Measurements from ENCODE around the gene SCGB2B2.
A peak's percentile ranks its signal among the peaks of the same experiment; 100 is the strongest.

The SCGB2B2 gene, protein sequence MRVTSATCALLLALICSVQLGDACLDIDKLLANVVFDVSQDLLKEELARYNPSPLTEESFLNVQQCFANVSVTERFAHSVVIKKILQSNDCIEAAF

GRCh38 chr19:34676697-34677385 lies at the start of gene SCGB2B2:
SCGB2B2 (minus strand) TSS chr19:34677159; CDS start chr19:34594563, 82,596 bp downstream.
- Histone ChIP-seq H3K27ac (ENCODE audit: poor library complexity, severe bottlenecking) (peak within 1 kb of the TSS; percentile 68), H3K27me3 (ENCODE audit: insufficient read depth, poor library complexity, severe bottlenecking) (no peaks in the 10 kb centered on the region), H3K36me3 (ENCODE audit: low read depth) (peaks cover 35% of the 10 kb centered on the region), H3K4me1 (ENCODE audit: insufficient read depth, poor library complexity, severe bottlenecking) (peaks cover 8% of the 10 kb centered on the region), H3K9me3 (ENCODE audit: severe bottlenecking) (peaks cover 8% of the 10 kb centered on the region), H3K4me3 (ENCODE audit: severe bottlenecking) (peak within 1 kb of the TSS; percentile 67)
- peak; percentile 72 for DNase-seq (ENCODE audit: low spot score)
- peak; percentile 74 for ATAC-seq (ENCODE audit: low read depth)
- no peak for TF ChIP-seq CTCF (IDR thresholded peaks at IDR 0.05; ENCODE audit: poor library complexity, severe bottlenecking)

- Histone ChIP-seq H3K27me3 (ENCODE audit: insufficient read depth, poor library complexity, severe bottlenecking) (no peaks in the 10 kb centered on the region), H3K4me1 (ENCODE audit: insufficient read depth, poor library complexity, severe bottlenecking) (no peaks in the 10 kb centered on the region), H3K4me3 (ENCODE audit: severe bottlenecking) (no peak overlapping the region), H3K27ac (ENCODE audit: poor library complexity, severe bottlenecking) (no peak overlapping the region), H3K36me3 (ENCODE audit: low read depth) (no peaks in the 10 kb centered on the region), H3K9me3 (ENCODE audit: severe bottlenecking) (no peaks in the 10 kb centered on the region)
- no peak for TF ChIP-seq CTCF (IDR thresholded peaks at IDR 0.05; ENCODE audit: poor library complexity, severe bottlenecking)
- no peak for DNase-seq (ENCODE audit: low spot score)
- ATAC-seq (ENCODE audit: low read depth), result no peak
Measured at GRCh38 chr19:34725400-34725799, 48.4 kb upstream of the SCGB2B2 start.

DNA sequence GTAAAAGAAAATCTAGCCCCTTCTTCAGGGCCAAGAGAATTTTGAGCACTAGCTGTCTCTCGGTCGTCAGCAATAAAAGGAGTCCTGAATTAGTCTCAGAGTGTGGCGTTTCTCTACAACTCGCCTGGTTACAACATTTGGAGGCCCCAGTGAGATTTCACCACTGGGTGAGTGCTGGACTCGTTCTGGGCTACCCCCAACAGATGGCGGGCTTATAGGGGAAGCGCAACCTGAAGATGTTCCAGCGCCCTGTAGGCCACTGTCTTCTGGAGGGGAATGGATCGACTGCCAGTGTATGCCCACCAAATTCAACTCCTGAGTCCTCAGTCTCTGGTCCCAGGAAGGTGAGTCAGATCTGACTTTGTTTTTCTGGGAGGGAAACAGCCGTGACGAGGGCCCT lies 45.4 kb upstream of the SCGB2B2 start:
- ATAC-seq (ENCODE audit: low read depth), result no peak

GRCh38 chr19:34715357-34715756 lies 38.4 kb upstream of the SCGB2B2 start:
- no peaks in the 10 kb centered on the region for H3K36me3 ChIP-seq (ENCODE audit: low read depth)
- no peak overlapping the region for H3K27ac ChIP-seq (ENCODE audit: poor library complexity, severe bottlenecking)
- no peaks in the 10 kb centered on the region for H3K4me1 ChIP-seq (ENCODE audit: insufficient read depth, poor library complexity, severe bottlenecking)
- ATAC-seq (ENCODE audit: low read depth) (no peak), DNase-seq (ENCODE audit: low spot score) (no peak)
- peaks cover 4% of the 10 kb centered on the region for H3K9me3 ChIP-seq (ENCODE audit: severe bottlenecking)
- H3K27me3 ChIP-seq (ENCODE audit: insufficient read depth, poor library complexity, severe bottlenecking), result no peaks in the 10 kb centered on the region
- H3K4me3 ChIP-seq (ENCODE audit: severe bottlenecking), result no peak overlapping the region
- no peak for TF ChIP-seq CTCF (IDR thresholded peaks at IDR 0.05; ENCODE audit: poor library complexity, severe bottlenecking)

More for the DNA sequence above, 45.4 kb upstream of the SCGB2B2 start:
- Histone ChIP-seq H3K27me3 (ENCODE audit: insufficient read depth, poor library complexity, severe bottlenecking) (no peaks in the 10 kb centered on the region), H3K27ac (ENCODE audit: poor library complexity, severe bottlenecking) (no peak overlapping the region), H3K9me3 (ENCODE audit: severe bottlenecking) (no peaks in the 10 kb centered on the region), H3K4me3 (ENCODE audit: severe bottlenecking) (no peak overlapping the region), H3K36me3 (ENCODE audit: low read depth) (no peaks in the 10 kb centered on the region), H3K4me1 (ENCODE audit: insufficient read depth, poor library complexity, severe bottlenecking) (no peaks in the 10 kb centered on the region)
- no peak for DNase-seq (ENCODE audit: low spot score)
- no peak for TF ChIP-seq CTCF (IDR thresholded peaks at IDR 0.05; ENCODE audit: poor library complexity, severe bottlenecking)

- no peaks in the 10 kb centered on the region for H3K27me3 ChIP-seq (ENCODE audit: insufficient read depth, poor library complexity, severe bottlenecking)
- ATAC-seq (ENCODE audit: low read depth) (no peak), DNase-seq (ENCODE audit: low spot score) (no peak)
- no peak overlapping the region for H3K27ac ChIP-seq (ENCODE audit: poor library complexity, severe bottlenecking)
- no peaks in the 10 kb centered on the region for H3K4me1 ChIP-seq (ENCODE audit: insufficient read depth, poor library complexity, severe bottlenecking)
- H3K9me3 ChIP-seq (ENCODE audit: severe bottlenecking), result peaks cover 4% of the 10 kb centered on the region
- H3K36me3 ChIP-seq (ENCODE audit: low read depth), result no peaks in the 10 kb centered on the region
- no peak for TF ChIP-seq CTCF (IDR thresholded peaks at IDR 0.05; ENCODE audit: poor library complexity, severe bottlenecking)
- H3K4me3 ChIP-seq (ENCODE audit: severe bottlenecking), result no peak overlapping the region
Measured at GRCh38 chr19:34713262-34713637, 36.3 kb upstream of the SCGB2B2 start.
